Neuronal stem cell (in vitro differentiated cells): ENCODE data around the gene APP.
"Not testable (repeated sequence)": the region's sequence is repeated elsewhere in the genome, so short reads cannot be mapped to it uniquely, and the experiment has no call there.

Source experiments
- DNase-seq: peaks from one replicate; pipeline ENCODE4 v3.0.0-alpha.2; 2013; ENCODE audit warnings: low spot score
- H2AFZ ChIP-seq: one replicate; pipeline ENCODE4 v1.6.1; 2013; ENCODE audit warnings: mild to moderate bottlenecking, low read length, inconsistent platforms
- H2AK5ac ChIP-seq: 2 replicates; pipeline ENCODE4 v1.6.1; 2013; ENCODE audit warnings: low read depth, mild to moderate bottlenecking, inconsistent platforms, low read length, moderate library complexity, mixed read lengths
- H2BK120ac ChIP-seq: 2 replicates; pipeline ENCODE4 v1.6.1; 2013; ENCODE audit warnings: low read depth, mild to moderate bottlenecking, inconsistent platforms, low read length, moderate library complexity, mixed read lengths
- H2BK12ac ChIP-seq: one replicate; pipeline ENCODE4 v1.6.1; 2013; ENCODE audit warnings: low read length, inconsistent platforms
- H2BK15ac ChIP-seq: 2 replicates; pipeline ENCODE4 v1.6.1; 2013; ENCODE audit warnings: mild to moderate bottlenecking, low read length, inconsistent platforms, mixed read lengths
- H2BK5ac ChIP-seq: one replicate; pipeline ENCODE4 v1.6.1; 2013; ENCODE audit warnings: inconsistent platforms, mild to moderate bottlenecking, low read length, moderate library complexity
- H3K14ac ChIP-seq: one replicate; pipeline ENCODE4 v1.6.1; 2013; ENCODE audit warnings: low read length, inconsistent platforms
- H3K18ac ChIP-seq: 2 replicates; pipeline ENCODE4 v1.6.1; 2013; ENCODE audit warnings: low read length, inconsistent platforms
- H3K23ac ChIP-seq: 2 replicates; pipeline ENCODE4 v1.6.1; 2013; ENCODE audit warnings: low read depth, mild to moderate bottlenecking, mixed read lengths, low read length, inconsistent platforms; ENCODE audit not compliant: poor library complexity
- H3K27ac ChIP-seq: replicated peaks from 3 replicates; pipeline ENCODE4 v1.5.1; 2013; ENCODE audit warnings: low read length, inconsistent platforms
- H3K27me3 ChIP-seq, 3 experiments: 2 replicates each; pipeline ENCODE4 v1.6.1; 2013; ENCODE audit warnings: low read length in 3 of 3, mild to moderate bottlenecking in 2 of 3, inconsistent platforms in 1 of 3, low read depth in 1 of 3, mixed read lengths in 1 of 3, moderate library complexity in 1 of 3; ENCODE audit not compliant: control insufficient read depth in 3 of 3, insufficient read depth in 3 of 3
- H3K36me3 ChIP-seq, 2 donors: replicated peaks in 1 of 2; 2 replicates each; pipeline ENCODE4 v1.6.1; 2013; ENCODE audit warnings: low read length in 2 of 2; ENCODE audit not compliant: control insufficient read depth in 2 of 2, insufficient read depth in 2 of 2
- H3K4ac ChIP-seq: 2 replicates; pipeline ENCODE4 v1.6.1; 2013; ENCODE audit warnings: inconsistent platforms, mild to moderate bottlenecking, low read length, moderate library complexity
- H3K4me1 ChIP-seq, 2 donors: 1 replicate in 1 of 2; 2 replicates in 1 of 2; pipeline ENCODE4 v1.6.1; 2013; ENCODE audit warnings: low read length in 2 of 2, low read depth in 1 of 2; ENCODE audit not compliant: control insufficient read depth in 2 of 2, insufficient read depth in 1 of 2
- H3K4me2 ChIP-seq: one replicate; pipeline ENCODE4 v1.6.1; 2013; ENCODE audit warnings: mild to moderate bottlenecking, low read length, inconsistent platforms; ENCODE audit not compliant: insufficient read depth, poor library complexity, severe bottlenecking
- H3K4me3 ChIP-seq, 2 donors: 2 replicates each; pipeline ENCODE4 v1.5.1; 2013; ENCODE audit warnings: low read length in 2 of 2, mild to moderate bottlenecking in 2 of 2, inconsistent platforms in 1 of 2, moderate library complexity in 1 of 2
- H3K79me1 ChIP-seq: one replicate; pipeline ENCODE4 v1.6.1; 2013; ENCODE audit warnings: low read depth, mild to moderate bottlenecking, inconsistent platforms, low read length, moderate library complexity
- H3K9ac ChIP-seq: one replicate; pipeline ENCODE4 v1.6.1; 2013; ENCODE audit warnings: mild to moderate bottlenecking, low read depth, low read length, inconsistent platforms; ENCODE audit not compliant: poor library complexity
- H3K9me3 ChIP-seq, 2 donors: replicated peaks in 1 of 2; 2 replicates each; pipeline versions ENCODE3 to v1.6.1; 2013; ENCODE audit warnings: low read length in 2 of 2, mild to moderate bottlenecking in 2 of 2, inconsistent platforms in 1 of 2, low read depth in 1 of 2, mixed read lengths in 1 of 2, moderate library complexity in 1 of 2; ENCODE audit not compliant: control insufficient read depth in 2 of 2, insufficient read depth in 1 of 2
- H4K8ac ChIP-seq: one replicate; pipeline ENCODE4 v1.6.1; 2013; ENCODE audit warnings: low read depth, mild to moderate bottlenecking, inconsistent platforms, low read length, moderate library complexity
- H4K91ac ChIP-seq: one replicate; pipeline ENCODE4 v1.6.1; 2013; ENCODE audit warnings: low read length, low read depth, mild to moderate bottlenecking, inconsistent platforms; ENCODE audit not compliant: poor library complexity
- WGBS, 2 donors: extraction: QIAGEN DNeasy Blood & Tissue Kit; methylation state at CpG; one replicate each; pipeline ENCODE4 v1.1.7; 2013; ENCODE audit warnings: missing lambda C conversion rate in 2 of 2, mixed read lengths in 1 of 2; ENCODE audit not compliant: insufficient read length in 2 of 2, insufficient replicate concordance in 1 of 2; ENCODE audit errors: extremely low coverage in 2 of 2; 5-methylcytosine and 5-hydroxymethylcytosine counted together

The APP gene

DNA sequence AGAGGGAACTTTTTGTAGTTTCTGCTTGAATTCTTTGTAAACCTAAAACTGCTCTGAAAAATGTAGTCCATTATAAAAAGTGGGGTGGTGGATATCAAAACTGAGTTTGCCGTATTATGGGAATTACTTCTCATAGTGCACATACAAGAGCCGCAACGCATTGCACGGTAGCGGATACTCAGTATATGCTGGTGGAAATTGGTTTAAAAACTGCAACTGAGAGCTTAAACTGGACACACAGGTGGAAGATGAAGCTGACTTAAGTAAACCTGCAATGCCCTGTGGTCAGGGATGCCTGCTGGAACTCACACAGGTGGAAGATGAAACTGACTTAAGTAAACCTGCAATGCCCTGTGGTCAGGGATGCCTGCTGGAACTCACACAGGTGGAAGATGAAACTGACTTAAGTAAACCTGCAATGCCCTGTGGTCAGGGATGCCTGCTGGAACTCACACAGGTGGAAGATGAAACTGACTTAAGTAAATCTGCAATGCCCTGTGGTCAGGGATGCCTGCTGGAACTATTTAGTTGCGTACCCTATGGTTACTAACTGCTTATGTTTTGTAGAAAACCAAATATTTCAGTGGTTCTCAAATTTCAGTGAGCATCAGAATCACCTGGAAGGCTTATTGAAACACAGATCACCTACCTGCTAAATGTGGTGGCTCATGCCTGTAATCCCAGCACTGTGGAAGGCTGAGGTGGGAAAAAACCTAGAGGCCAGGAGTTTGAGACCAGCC, 147.8 kb downstream of the APP start:
- not testable (repeated sequence) for H2AFZ ChIP-seq, H3K79me1 ChIP-seq, H2AK5ac ChIP-seq, H3K9me3 ChIP-seq, H3K4me2 ChIP-seq, H3K27me3 ChIP-seq, H3K4me3 ChIP-seq, H3K18ac ChIP-seq, H3K27ac ChIP-seq, H3K9ac ChIP-seq, H3K23ac ChIP-seq, H2BK12ac ChIP-seq, H2BK5ac ChIP-seq, H4K8ac ChIP-seq, H3K4me1 ChIP-seq, H2BK120ac ChIP-seq, H4K91ac ChIP-seq, H2BK15ac ChIP-seq, DNase-seq, H3K4ac ChIP-seq, H3K14ac ChIP-seq
- no CpG with 5 or more reads among the region's 6 CpGs for WGBS, 2 donors
- peaks cover 6 to 34% of the 10 kb centered on the region in 2 donors for H3K36me3 ChIP-seq

DNA sequence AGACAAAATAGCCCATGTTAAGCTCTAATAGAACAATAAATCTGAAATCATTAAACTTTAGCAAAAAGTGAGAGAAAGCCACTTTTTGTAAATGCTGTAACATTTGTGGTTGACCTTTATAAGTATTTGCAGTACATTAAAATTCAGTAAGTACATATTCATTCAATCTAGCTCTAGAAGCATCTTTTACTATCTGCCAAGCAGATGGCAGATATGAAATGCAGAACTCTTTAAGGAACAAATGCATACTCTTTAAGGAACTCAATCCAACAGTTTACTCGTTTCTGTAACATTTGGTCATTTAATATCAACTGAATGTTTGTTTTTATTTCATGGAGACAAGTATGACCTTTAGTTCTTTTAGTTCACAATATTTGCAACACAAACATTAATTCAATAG, 150.1 kb downstream of the APP start:
- no peak overlapping the region for H2AFZ ChIP-seq
- H3K4me2 ChIP-seq: no peak overlapping the region
- H3K36me3 ChIP-seq: peaks cover 6 to 30% of the 10 kb centered on the region in 2 donors
- no peak overlapping the region for H2BK5ac ChIP-seq
- DNase-seq: no peak
- H2BK12ac ChIP-seq: no peak overlapping the region
- H2BK120ac ChIP-seq: no peak overlapping the region
- WGBS, 2 donors: no CpG with 5 or more reads among the region's 1 CpG
- H3K27ac ChIP-seq: no peak overlapping the region
- H3K18ac ChIP-seq: no peak overlapping the region
- H3K9me3 ChIP-seq: no peaks in the 10 kb centered on the region
- no peak overlapping the region for H3K4ac ChIP-seq
- H2AK5ac ChIP-seq: no peak overlapping the region
- H3K23ac ChIP-seq: no peak overlapping the region
- H3K9ac ChIP-seq: no peak overlapping the region
- no peaks in the 10 kb centered on the region for H3K27me3 ChIP-seq
- H2BK15ac ChIP-seq: no peak overlapping the region
- H3K4me1 ChIP-seq: peaks cover 0 to 2% of the 10 kb centered on the region in 2 donors
- H3K79me1 ChIP-seq: no peaks in the 10 kb centered on the region
- no peak overlapping the region for H4K8ac ChIP-seq
- H3K14ac ChIP-seq: no peak overlapping the region
- H3K4me3 ChIP-seq: no peak overlapping the region
- H4K91ac ChIP-seq: no peak overlapping the region

DNA sequence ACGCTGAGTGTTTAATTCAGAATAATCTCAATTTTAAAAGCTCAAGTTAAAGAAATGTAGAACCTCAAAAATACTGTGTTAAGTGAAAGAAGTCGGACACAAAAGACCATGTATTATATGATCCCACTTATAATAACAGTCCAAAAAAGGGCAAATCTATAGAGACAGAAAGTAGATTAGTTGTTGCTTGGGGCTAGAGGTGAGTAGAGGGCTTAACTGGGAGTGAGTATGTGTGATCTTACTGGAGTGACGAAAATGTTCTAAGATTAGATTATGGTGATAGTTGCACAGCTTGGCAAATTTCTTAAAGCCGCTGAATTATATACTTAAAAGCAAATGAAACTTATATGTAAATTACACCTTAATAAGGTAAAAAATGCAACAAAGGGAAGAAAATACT, 150.5 kb downstream of the APP start:
- Histone ChIP-seq H3K4me1 (peaks cover 0 to 2% of the 10 kb centered on the region in 2 donors), H2BK120ac (no peak overlapping the region), H3K4me3 (no peak overlapping the region), H2BK15ac (no peak overlapping the region), H3K4me2 (no peak overlapping the region), H4K91ac (no peak overlapping the region), H3K4ac (no peak overlapping the region), H3K9ac (no peak overlapping the region), H2AFZ (no peak overlapping the region), H3K18ac (no peak overlapping the region), H2BK12ac (no peak overlapping the region), H3K79me1 (no peaks in the 10 kb centered on the region), H3K14ac (no peak overlapping the region), H2AK5ac (no peak overlapping the region), H3K36me3 (peaks cover 6 to 26% of the 10 kb centered on the region in 2 donors), H4K8ac (no peak overlapping the region), H3K23ac (no peak overlapping the region), H3K27ac (no peak overlapping the region), H2BK5ac (no peak overlapping the region), H3K27me3 (no peaks in the 10 kb centered on the region), H3K9me3 (no peaks in the 10 kb centered on the region)
- WGBS, 2 donors: no CpG with 5 or more reads among the region's 4 CpGs
- DNase-seq: no peak

GRCh38 chr21:26019236-26019635, 151.3 kb downstream of the APP start:
- H3K4me1 ChIP-seq: peaks cover 0 to 2% of the 10 kb centered on the region in 2 donors
- no peaks in the 10 kb centered on the region for H3K27me3 ChIP-seq
- no peak overlapping the region for H3K4me2 ChIP-seq
- no CpG with 5 or more reads among the region's 1 CpG for WGBS, 2 donors
- H2BK15ac ChIP-seq: no peak overlapping the region
- H2AFZ ChIP-seq: no peak overlapping the region
- no peak overlapping the region for H3K9ac ChIP-seq
- H3K23ac ChIP-seq: no peak overlapping the region
- no peak overlapping the region for H2BK120ac ChIP-seq
- H2BK5ac ChIP-seq: no peak overlapping the region
- H4K91ac ChIP-seq: no peak overlapping the region
- H3K36me3 ChIP-seq: peaks cover 6 to 28% of the 10 kb centered on the region in 2 donors
- DNase-seq: no peak
- H2AK5ac ChIP-seq: no peak overlapping the region
- no peak overlapping the region for H3K18ac ChIP-seq
- no peak overlapping the region for H3K27ac ChIP-seq
- no peaks in the 10 kb centered on the region for H3K9me3 ChIP-seq
- no peak overlapping the region for H2BK12ac ChIP-seq
- H4K8ac ChIP-seq: no peak overlapping the region
- no peak overlapping the region for H3K4ac ChIP-seq
- no peak overlapping the region for H3K4me3 ChIP-seq
- H3K79me1 ChIP-seq: no peaks in the 10 kb centered on the region
- no peak overlapping the region for H3K14ac ChIP-seq
